ENCODE measurements around the gene PITHD1.
"Not testable (repeated sequence)": the region's sequence is repeated elsewhere in the genome, so short reads cannot be mapped to it uniquely, and the experiment has no call there.

Gene PITHD1

GRCh38 chr1:23777979-23778814 lies at the start of gene PITHD1:
TSS of gene PITHD1 (plus strand) at chr1:23778418. CDS start at chr1:23778516, 98 bp downstream.
- peak within 1 kb of the TSS; percentile 87 for H3K27ac ChIP-seq (ENCODE audit: low read depth, low read length)
- H3K36me3 ChIP-seq (ENCODE audit: insufficient read depth, low read length): peaks cover 9% of the 10 kb centered on the region
- H3K9ac ChIP-seq (ENCODE audit: low read length): peak within 1 kb of the TSS; percentile 86
- no peaks in the 10 kb centered on the region for H3K9me3 ChIP-seq (ENCODE audit: low read length)
- peaks cover 15% of the 10 kb centered on the region for H3K4me1 ChIP-seq (ENCODE audit: insufficient read depth, low read length)
- no peaks in the 10 kb centered on the region for H3K27me3 ChIP-seq (ENCODE audit: control insufficient read depth in 1 of 2, insufficient read depth in 2 of 2, low read length in 2 of 2)
- H3K4me3 ChIP-seq (ENCODE audit: low read depth in 1 of 2, low read length in 2 of 2): peak within 1 kb of the TSS; percentile 72 to 80

- Histone ChIP-seq H3K36me3 (ENCODE audit: insufficient read depth, low read length) (no peaks in the 10 kb centered on the region), H3K4me1 (ENCODE audit: insufficient read depth, low read length) (peaks cover 4% of the 10 kb centered on the region), H3K27me3 (ENCODE audit: control insufficient read depth in 1 of 2, insufficient read depth in 2 of 2, low read length in 2 of 2) (no peaks in the 10 kb centered on the region), H3K9me3 (ENCODE audit: low read length) (no peaks in the 10 kb centered on the region), H3K4me3 (ENCODE audit: low read depth in 1 of 2, low read length in 2 of 2) (no peak overlapping the region), H3K27ac (ENCODE audit: low read depth, low read length) (no peak overlapping the region), H3K9ac (ENCODE audit: low read length) (no peak overlapping the region)
Measured at GRCh38 chr1:23732363-23733224, 45.6 kb upstream of the PITHD1 start.

- not testable (repeated sequence) for H3K36me3 ChIP-seq (ENCODE audit: insufficient read depth, low read length); H3K9ac ChIP-seq (ENCODE audit: low read length); H3K27ac ChIP-seq (ENCODE audit: low read depth, low read length); H3K27me3 ChIP-seq (ENCODE audit: control insufficient read depth in 1 of 2, insufficient read depth in 2 of 2, low read length in 2 of 2); H3K4me3 ChIP-seq (ENCODE audit: low read depth in 1 of 2, low read length in 2 of 2); H3K4me1 ChIP-seq (ENCODE audit: insufficient read depth, low read length); H3K9me3 ChIP-seq (ENCODE audit: low read length)
Measured at GRCh38 chr1:23733281-23733680, 44.9 kb upstream of the PITHD1 start.

- H3K4me3 ChIP-seq (ENCODE audit: low read depth in 1 of 2, low read length in 2 of 2): no peak overlapping the region
- H3K9me3 ChIP-seq (ENCODE audit: low read length): no peaks in the 10 kb centered on the region
- H3K4me1 ChIP-seq (ENCODE audit: insufficient read depth, low read length): no peaks in the 10 kb centered on the region
Measured at GRCh38 chr1:23736437-23737134, 41.6 kb upstream of the PITHD1 start.

GRCh38 chr1:23741609-23742008 lies 36.6 kb upstream of the PITHD1 start:
- no peaks in the 10 kb centered on the region for H3K27me3 ChIP-seq (ENCODE audit: control insufficient read depth in 1 of 2, insufficient read depth in 2 of 2, low read length in 2 of 2)
- no peak overlapping the region for H3K9ac ChIP-seq (ENCODE audit: low read length)
- peaks cover 17% of the 10 kb centered on the region for H3K4me1 ChIP-seq (ENCODE audit: insufficient read depth, low read length)
- no peaks in the 10 kb centered on the region for H3K9me3 ChIP-seq (ENCODE audit: low read length)
- no peaks in the 10 kb centered on the region for H3K36me3 ChIP-seq (ENCODE audit: insufficient read depth, low read length)
- H3K4me3 ChIP-seq (ENCODE audit: low read depth in 1 of 2, low read length in 2 of 2): no peak overlapping the region
- no peak overlapping the region for H3K27ac ChIP-seq (ENCODE audit: low read depth, low read length)

More at GRCh38 chr1:23736437-23737134, 41.6 kb upstream of the PITHD1 start:
- Histone ChIP-seq H3K27me3 (ENCODE audit: control insufficient read depth in 1 of 2, insufficient read depth in 2 of 2, low read length in 2 of 2) (no peaks in the 10 kb centered on the region), H3K9ac (ENCODE audit: low read length) (no peak overlapping the region), H3K36me3 (ENCODE audit: insufficient read depth, low read length) (no peaks in the 10 kb centered on the region), H3K27ac (ENCODE audit: low read depth, low read length) (no peak overlapping the region)

GRCh38 chr1:23742670-23743286 lies 35.4 kb upstream of the PITHD1 start:
- Histone ChIP-seq H3K9me3 (ENCODE audit: low read length) (no peaks in the 10 kb centered on the region), H3K9ac (ENCODE audit: low read length) (peak overlapping the region; percentile 66), H3K4me1 (ENCODE audit: insufficient read depth, low read length) (peaks cover 21% of the 10 kb centered on the region), H3K27me3 (ENCODE audit: control insufficient read depth in 1 of 2, insufficient read depth in 2 of 2, low read length in 2 of 2) (no peaks in the 10 kb centered on the region), H3K27ac (ENCODE audit: low read depth, low read length) (peak overlapping the region; percentile 92), H3K4me3 (ENCODE audit: low read depth in 1 of 2, low read length in 2 of 2) (peak overlapping the region; percentile 59 to 89), H3K36me3 (ENCODE audit: insufficient read depth, low read length) (no peaks in the 10 kb centered on the region)

- Histone ChIP-seq H3K36me3 (ENCODE audit: insufficient read depth, low read length) (no peaks in the 10 kb centered on the region), H3K4me1 (ENCODE audit: insufficient read depth, low read length) (peaks cover 27% of the 10 kb centered on the region), H3K27me3 (ENCODE audit: control insufficient read depth in 1 of 2, insufficient read depth in 2 of 2, low read length in 2 of 2) (no peaks in the 10 kb centered on the region), H3K4me3 (ENCODE audit: low read depth in 1 of 2, low read length in 2 of 2) (peak within 1 kb of the TSS; percentile 59 to 89), H3K9ac (ENCODE audit: low read length) (peak within 1 kb of the TSS; percentile 66), H3K9me3 (ENCODE audit: low read length) (no peaks in the 10 kb centered on the region), H3K27ac (ENCODE audit: low read depth, low read length) (peak within 1 kb of the TSS; percentile 92)
Measured at GRCh38 chr1:23743287-23744152, 34.7 kb upstream of the PITHD1 start, which contains the start of gene ELOA. TSS of gene ELOA (plus strand) at chr1:23743471. CDS start at chr1:23743504, 33 bp downstream.

GRCh38 chr1:23745515-23745914 lies 32.7 kb upstream of the PITHD1 start:
- Histone ChIP-seq H3K9ac (ENCODE audit: low read length) (no peak overlapping the region), H3K27ac (ENCODE audit: low read depth, low read length) (no peak overlapping the region), H3K36me3 (ENCODE audit: insufficient read depth, low read length) (peaks cover 5% of the 10 kb centered on the region), H3K27me3 (ENCODE audit: control insufficient read depth in 1 of 2, insufficient read depth in 2 of 2, low read length in 2 of 2) (no peaks in the 10 kb centered on the region), H3K4me3 (ENCODE audit: low read depth in 1 of 2, low read length in 2 of 2) (no peak overlapping the region), H3K9me3 (ENCODE audit: low read length) (no peaks in the 10 kb centered on the region), H3K4me1 (ENCODE audit: insufficient read depth, low read length) (peaks cover 28% of the 10 kb centered on the region)

GRCh38 chr1:23748016-23748415 lies 30.2 kb upstream of the PITHD1 start:
- Histone ChIP-seq H3K9ac (ENCODE audit: low read length) (no peak overlapping the region), H3K4me3 (ENCODE audit: low read depth in 1 of 2, low read length in 2 of 2) (no peak overlapping the region), H3K9me3 (ENCODE audit: low read length) (no peaks in the 10 kb centered on the region), H3K36me3 (ENCODE audit: insufficient read depth, low read length) (peaks cover 30% of the 10 kb centered on the region), H3K4me1 (ENCODE audit: insufficient read depth, low read length) (peaks cover 23% of the 10 kb centered on the region), H3K27me3 (ENCODE audit: control insufficient read depth in 1 of 2, insufficient read depth in 2 of 2, low read length in 2 of 2) (no peaks in the 10 kb centered on the region), H3K27ac (ENCODE audit: low read depth, low read length) (no peak overlapping the region)

GRCh38 chr1:23751050-23751814 lies 27.0 kb upstream of the PITHD1 start:
- no peaks in the 10 kb centered on the region for H3K27me3 ChIP-seq (ENCODE audit: control insufficient read depth in 1 of 2, insufficient read depth in 2 of 2, low read length in 2 of 2)
- H3K4me3 ChIP-seq (ENCODE audit: low read depth in 1 of 2, low read length in 2 of 2): no peak overlapping the region
- H3K9ac ChIP-seq (ENCODE audit: low read length): no peak overlapping the region
- peaks cover 12% of the 10 kb centered on the region for H3K4me1 ChIP-seq (ENCODE audit: insufficient read depth, low read length)
- H3K36me3 ChIP-seq (ENCODE audit: insufficient read depth, low read length): peaks cover 62% of the 10 kb centered on the region
- H3K27ac ChIP-seq (ENCODE audit: low read depth, low read length): no peak overlapping the region
- no peaks in the 10 kb centered on the region for H3K9me3 ChIP-seq (ENCODE audit: low read length)

All from muscle layer of colon (tissue), 2 donors.